OCI-LY3 (cell line): ENCODE results near the gene NINJ1.

Experiments
- CTCF ChIP-seq: fragments of 200-600, 300-600 bp; sonication (generic); IDR thresholded peaks from 2 replicates; pipeline ENCODE4 v1.5.1; 2014; ENCODE audit warnings: antibody characterized with exemption, low read length, low read depth
- EZH2phosphoT487 ChIP-seq: fragments of 200-600 bp; shearing (Covaris generic); IDR thresholded peaks from 2 replicates; pipeline ENCODE4 v1.6.1; 2018; ENCODE audit warnings: antibody characterized with exemption, mixed run types, low read depth

- TF ChIP-seq CTCF, result no peak
- TF ChIP-seq EZH2phosphoT487, result no peak
Observed at GRCh38 chr9:93177676-93178075, 43.6 kb upstream of the NINJ1 start.
